Suprapubic skin (tissue), 4 donors: Measurements from ENCODE around the gene CACNA1H. TPM values are rescaled to one million over a fixed set of nuclear protein-coding genes. Genes with fewer than 3 reads are reported as not detected.

Source experiments
- DNase-seq, 2 donors: peaks; one replicate each; pipeline ENCODE4 v3.0.0-alpha.2; 2019; ENCODE audit warnings: low spot score in 2 of 2
- H3K27ac ChIP-seq: fragments of 200-600 bp; sonication (generic); one replicate; pipeline ENCODE4 v1.5.1; 2019
- H3K27me3 ChIP-seq: fragments of 200-600 bp; sonication (generic); one replicate; pipeline ENCODE4 v1.5.1; 2019
- H3K36me3 ChIP-seq: fragments of 200-600 bp; sonication (generic); one replicate; pipeline ENCODE4 v1.5.1; 2019
- H3K4me1 ChIP-seq: fragments of 200-600 bp; sonication (generic); one replicate; pipeline ENCODE4 v1.5.1; 2019
- H3K4me3 ChIP-seq: fragments of 200-600 bp; sonication (generic); one replicate; pipeline ENCODE4 v1.5.1; 2019; ENCODE audit warnings: mild to moderate bottlenecking
- H3K9me3 ChIP-seq: fragments of 200-600 bp; sonication (generic); one replicate; pipeline ENCODE4 v1.5.1; 2019
- CTCF ChIP-seq, 2 donors: fragments of 200-600 bp in 1 of 2; fragments of 450-650 bp in 1 of 2; sonication (generic) in 1 of 2; IDR thresholded peaks; one replicate each; pipeline ENCODE4 v1.5.1; 2016 to 2019; ENCODE audit warnings: antibody characterized with exemption in 2 of 2, mild to moderate bottlenecking in 1 of 2, moderate library complexity in 1 of 2
- EP300 ChIP-seq: sonication (generic); formaldehyde crosslinking; IDR thresholded peaks from one replicate; pipeline ENCODE4 v1.6.1; 2017; ENCODE audit warnings: antibody characterized with exemption
- POLR2A ChIP-seq, 2 donors: fragments of 450-650 bp; IDR thresholded peaks; one replicate each; pipeline ENCODE4 v1.6.1; 2017; ENCODE audit warnings: antibody characterized with exemption in 2 of 2, mild to moderate bottlenecking in 2 of 2, moderate library complexity in 2 of 2
- POLR2AphosphoS5 ChIP-seq, 3 donors: sonication (generic); formaldehyde crosslinking; IDR thresholded peaks; one replicate each; pipeline ENCODE4 v1.6.1; 2017; ENCODE audit warnings: antibody characterized with exemption in 3 of 3
- WGBS: methylation state at CpG from one replicate; pipeline ENCODE4 v1.1.5; 2018; 5-methylcytosine and 5-hydroxymethylcytosine counted together
- total RNA-seq, 4 donors: library from RNA; depleted of rRNA; stranded (reverse); fragments of >200 nt; gene quantifications; one replicate each; pipeline ENCODE4 v1.1.0, GENCODE V29; 2016

CACNA1H gene
- total RNA-seq, 4 donors from 2014 or later, result 19.4 to 167 (median 38.4) TPM

GRCh38 chr16:1181404-1182315 lies 28.8 kb downstream of the CACNA1H start:
- Histone ChIP-seq H3K9me3 (no peaks in the 10 kb centered on the region), H3K36me3 (no peaks in the 10 kb centered on the region), H3K4me1 (no peaks in the 10 kb centered on the region), H3K4me3 (no peak overlapping the region), H3K27ac (no peak overlapping the region), H3K27me3 (peaks cover 59% of the 10 kb centered on the region)
- WGBS, result 67% methylated on average over 38 of the region's 39 CpGs
- no peak for TF ChIP-seq POLR2A (IDR thresholded peaks at IDR 0.05)
- no peak for TF ChIP-seq POLR2AphosphoS5 (IDR thresholded peaks at IDR 0.05)
- no peak for TF ChIP-seq EP300
- TF ChIP-seq CTCF (IDR thresholded peaks at IDR 0.05), result no peak
- no peak for DNase-seq

GRCh38 chr16:1182316-1182671 lies 29.4 kb downstream of the CACNA1H start:
- no peak for DNase-seq
- H3K4me1 ChIP-seq, result no peaks in the 10 kb centered on the region
- H3K27me3 ChIP-seq, result peaks cover 55% of the 10 kb centered on the region
- WGBS, result 28% methylated on average over 10 of the region's 19 CpGs
- no peaks in the 10 kb centered on the region for H3K9me3 ChIP-seq
- H3K4me3 ChIP-seq, result no peak overlapping the region
- no peaks in the 10 kb centered on the region for H3K36me3 ChIP-seq
- no peak overlapping the region for H3K27ac ChIP-seq
- TF ChIP-seq POLR2AphosphoS5 (IDR thresholded peaks at IDR 0.05) (no peak), CTCF (IDR thresholded peaks at IDR 0.05) (no peak), EP300 (no peak), POLR2A (IDR thresholded peaks at IDR 0.05) (no peak)

DNA sequence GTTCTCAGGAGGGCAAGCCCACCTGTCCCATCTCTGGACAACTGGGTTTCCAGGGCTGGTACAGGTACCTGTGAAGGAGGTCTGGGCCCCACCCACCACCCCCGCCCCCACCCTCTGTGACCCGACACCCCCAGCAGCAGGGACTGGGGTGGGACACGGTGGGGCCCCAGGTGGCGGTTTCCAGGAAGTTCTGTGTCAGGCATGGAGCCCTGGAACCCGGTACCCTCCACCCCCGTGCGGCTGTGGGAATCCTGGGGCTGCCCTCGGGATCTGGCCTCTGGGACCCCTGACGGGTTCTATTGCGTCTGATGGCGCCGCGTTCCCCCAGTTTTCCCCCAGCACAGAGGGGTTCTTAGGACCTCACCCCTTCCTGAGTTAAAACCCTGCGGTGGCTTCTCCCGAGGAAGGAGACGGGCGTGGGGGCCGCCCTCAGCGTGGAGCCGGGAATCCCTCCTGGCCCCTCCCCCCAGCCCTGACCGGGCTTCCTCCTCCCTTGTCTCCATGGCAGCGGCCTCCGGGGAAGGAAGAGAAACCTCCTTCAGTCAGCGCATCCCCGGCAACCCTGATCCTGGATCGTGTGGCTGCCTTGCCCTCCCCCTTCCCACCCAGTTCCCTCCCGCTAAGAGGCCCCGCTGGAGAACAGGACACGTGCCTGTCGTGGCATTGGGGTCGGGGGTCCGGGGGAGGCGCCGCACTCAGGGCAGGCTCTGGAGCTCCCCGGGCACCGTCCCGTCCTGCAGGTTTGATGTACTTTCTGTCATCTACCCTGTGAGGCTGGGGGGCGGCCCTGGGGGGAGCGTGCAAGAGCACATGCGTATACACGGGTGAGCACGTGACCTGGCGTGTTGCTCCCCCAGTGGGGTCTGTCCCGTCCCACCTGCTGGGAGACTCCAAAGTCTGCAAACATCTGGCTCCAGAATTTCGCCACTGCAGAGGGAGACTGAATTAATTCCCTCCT lies 30.3 kb downstream of the CACNA1H start:
- no peaks in the 10 kb centered on the region for H3K36me3 ChIP-seq
- H3K4me1 ChIP-seq, result no peaks in the 10 kb centered on the region
- peaks cover 56% of the 10 kb centered on the region for H3K27me3 ChIP-seq
- H3K4me3 ChIP-seq, result no peak overlapping the region
- DNase-seq, result no peak
- no peaks in the 10 kb centered on the region for H3K9me3 ChIP-seq
- TF ChIP-seq CTCF (IDR thresholded peaks at IDR 0.05), result no peak
- TF ChIP-seq EP300, result no peak
- no peak for TF ChIP-seq POLR2AphosphoS5 (IDR thresholded peaks at IDR 0.05)
- TF ChIP-seq POLR2A (IDR thresholded peaks at IDR 0.05), result no peak
- H3K27ac ChIP-seq, result no peak overlapping the region
- 40% methylated on average over 2 of the region's 45 CpGs for WGBS

- TF ChIP-seq POLR2AphosphoS5 (IDR thresholded peaks at IDR 0.05) (no peak), CTCF (IDR thresholded peaks at IDR 0.05) (no peak), POLR2A (IDR thresholded peaks at IDR 0.05) (no peak), EP300 (no peak)
- H3K36me3 ChIP-seq, result no peaks in the 10 kb centered on the region
- no peak for DNase-seq
- no peaks in the 10 kb centered on the region for H3K9me3 ChIP-seq
- H3K4me3 ChIP-seq, result no peak overlapping the region
- no peaks in the 10 kb centered on the region for H3K4me1 ChIP-seq
- H3K27ac ChIP-seq, result no peak overlapping the region
- H3K27me3 ChIP-seq, result peaks cover 50% of the 10 kb centered on the region
- WGBS, result 87% methylated on average over 4 of the region's 26 CpGs
Measured at GRCh38 chr16:1184156-1184868, 31.4 kb downstream of the CACNA1H start.
